Esophagus squamous epithelium (tissue), 5 donors: ENCODE measurements around the gene PTPRQ. TPM values are rescaled to one million over a fixed set of nuclear protein-coding genes. Genes with fewer than 3 reads are reported as not detected.

Source experiments
- DNase-seq: peaks from one replicate; lab custom pipeline; 2025; lab: John Stamatoyannopoulos, UW
- H3K27ac ChIP-seq, 4 donors: fragments of 200-600 bp; sonication (generic); one replicate each; pipeline ENCODE4 v1.5.1; 2016 to 2019; ENCODE audit warnings: mild to moderate bottlenecking in 1 of 4
- H3K27me3 ChIP-seq, 4 donors: fragments of 200-600 bp; sonication (generic); 1 replicate in 3 of 4; 2 replicates in 1 of 4; pipeline versions ENCODE4 v1.5.1 to v1.6.0; 2017 to 2021; ENCODE audit warnings: antibody characterized with exemption in 1 of 4
- H3K36me3 ChIP-seq, 3 donors: fragments of 200-600 bp; sonication (generic); one replicate each; pipeline ENCODE4 v1.5.1; 2016 to 2019
- H3K4me1 ChIP-seq, 3 donors: fragments of 200-600 bp; sonication (generic); one replicate each; pipeline ENCODE4 v1.5.1; 2017 to 2019
- H3K4me3 ChIP-seq, 4 donors: fragments of 200-600 bp; sonication (generic); 1 replicate in 3 of 4; 2 replicates in 1 of 4; pipeline ENCODE4 v1.5.1; 2016 to 2019; ENCODE audit warnings: mild to moderate bottlenecking in 2 of 4, moderate library complexity in 1 of 4
- H3K9me3 ChIP-seq, 3 donors: fragments of 200-600 bp; sonication (generic); one replicate each; pipeline ENCODE4 v1.5.1; 2016 to 2019
- POLR2A ChIP-seq, 4 donors: fragments of 450-650 bp; IDR thresholded peaks; one replicate each; pipeline ENCODE4 v1.6.1; 2017; ENCODE audit warnings: antibody characterized with exemption in 4 of 4, mild to moderate bottlenecking in 4 of 4, moderate library complexity in 3 of 4
- WGBS, 2 donors: methylation state at CpG; one replicate each; pipeline ENCODE4 v1.1.5; 2018; 5-methylcytosine and 5-hydroxymethylcytosine counted together
- intact Hi-C: fragments of 100-400 bp; cut with DNase I; formaldehyde crosslinking; loops from one replicate; pipeline ENCODE4 v1.15.0; 2022
- total RNA-seq, 4 donors: library from RNA; depleted of rRNA; stranded (reverse); fragments of >200 nt; gene quantifications; one replicate each; pipeline ENCODE4 v1.1.0, GENCODE V29; 2016
- TF ChIP-seq, protein P1 (sequence below), 6 experiments: fragments of 450-650 bp in 4 of 6; fragments of 200-600 bp in 2 of 6; sonication (generic) in 2 of 6; IDR thresholded peaks; one replicate each; pipeline ENCODE4 v1.5.1; 2016 to 2019; ENCODE audit warnings: antibody characterized with exemption in 6 of 6, mild to moderate bottlenecking in 4 of 6, moderate library complexity in 4 of 6
- donor health status: DM: yes; HTN: yes; CAD: no.

Gene PTPRQ
- total RNA-seq, 4 donors from 2014 or later = 0.19 to 0.44 (median 0.31) TPM; not detected in 1

DNA sequence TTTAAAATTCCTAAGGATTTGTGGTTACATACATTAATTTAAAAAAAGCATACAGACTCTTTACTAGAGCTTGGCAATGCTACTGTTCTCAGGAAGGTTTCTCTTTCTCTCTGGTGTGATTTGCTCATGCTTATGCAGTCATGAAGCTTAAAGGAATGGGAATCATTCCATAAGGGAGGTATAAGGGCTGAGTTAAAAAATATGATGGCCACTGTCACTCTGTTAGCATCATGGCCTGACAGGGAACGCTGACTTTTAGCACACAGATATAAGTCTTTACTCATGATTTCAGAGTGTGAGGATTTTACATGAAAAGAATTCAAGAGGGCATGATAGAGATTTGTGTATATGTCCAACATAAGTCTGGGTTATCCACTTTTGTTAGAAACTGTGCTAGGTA, 276.5 kb downstream of the PTPRQ start:
- no peak for TF ChIP-seq POLR2A (IDR thresholded peaks at IDR 0.05)
- TF ChIP-seq, protein P1, sequence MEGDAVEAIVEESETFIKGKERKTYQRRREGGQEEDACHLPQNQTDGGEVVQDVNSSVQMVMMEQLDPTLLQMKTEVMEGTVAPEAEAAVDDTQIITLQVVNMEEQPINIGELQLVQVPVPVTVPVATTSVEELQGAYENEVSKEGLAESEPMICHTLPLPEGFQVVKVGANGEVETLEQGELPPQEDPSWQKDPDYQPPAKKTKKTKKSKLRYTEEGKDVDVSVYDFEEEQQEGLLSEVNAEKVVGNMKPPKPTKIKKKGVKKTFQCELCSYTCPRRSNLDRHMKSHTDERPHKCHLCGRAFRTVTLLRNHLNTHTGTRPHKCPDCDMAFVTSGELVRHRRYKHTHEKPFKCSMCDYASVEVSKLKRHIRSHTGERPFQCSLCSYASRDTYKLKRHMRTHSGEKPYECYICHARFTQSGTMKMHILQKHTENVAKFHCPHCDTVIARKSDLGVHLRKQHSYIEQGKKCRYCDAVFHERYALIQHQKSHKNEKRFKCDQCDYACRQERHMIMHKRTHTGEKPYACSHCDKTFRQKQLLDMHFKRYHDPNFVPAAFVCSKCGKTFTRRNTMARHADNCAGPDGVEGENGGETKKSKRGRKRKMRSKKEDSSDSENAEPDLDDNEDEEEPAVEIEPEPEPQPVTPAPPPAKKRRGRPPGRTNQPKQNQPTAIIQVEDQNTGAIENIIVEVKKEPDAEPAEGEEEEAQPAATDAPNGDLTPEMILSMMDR (IDR thresholded peaks at IDR 0.05) = no peak
- Histone ChIP-seq H3K9me3 (no peaks in the 10 kb centered on the region), H3K27me3 (peaks cover 0 to 25% (median 0%) of the 10 kb centered on the region in 4 donors), H3K27ac (no peak overlapping the region), H3K4me3 (no peak overlapping the region), H3K36me3 (no peaks in the 10 kb centered on the region), H3K4me1 (no peaks in the 10 kb centered on the region)
- 70 to 79% methylated on average over 1 of the region's 1 CpG for WGBS, 2 donors
- DNase-seq = no peak
- intact Hi-C loops = no loop called here

DNA sequence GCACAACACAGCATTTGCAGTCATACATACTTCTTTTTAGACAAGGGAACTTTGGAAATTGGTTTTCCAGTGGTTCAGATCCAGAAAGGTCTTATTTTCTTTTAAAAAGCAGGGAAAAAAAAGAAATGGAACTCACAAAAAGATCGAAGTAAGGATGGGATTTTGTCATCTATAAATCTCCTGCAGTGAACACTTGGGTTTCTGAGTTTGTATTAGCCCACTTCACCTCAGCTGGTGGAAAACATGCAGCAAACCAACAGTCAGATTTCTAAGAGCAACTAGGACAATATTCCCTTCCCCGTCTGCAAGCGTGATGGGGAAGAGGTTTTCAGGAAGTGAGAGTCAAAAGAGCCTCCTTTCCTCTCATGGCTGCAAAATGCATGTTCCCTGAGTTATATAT, 277.3 kb downstream of the PTPRQ start:
- H3K36me3 ChIP-seq = no peaks in the 10 kb centered on the region
- 63 to 83% methylated on average over 3 of the region's 3 CpGs for WGBS, 2 donors
- no peak for TF ChIP-seq POLR2A (IDR thresholded peaks at IDR 0.05)
- TF ChIP-seq, protein P1 (IDR thresholded peaks at IDR 0.05) = no peak
- no peak overlapping the region for H3K4me3 ChIP-seq
- intact Hi-C loops = no loop called here
- no peak overlapping the region for H3K27ac ChIP-seq
- peaks cover 0 to 17% (median 0%) of the 10 kb centered on the region in 4 donors for H3K27me3 ChIP-seq
- no peak for DNase-seq
- H3K4me1 ChIP-seq = no peaks in the 10 kb centered on the region
- H3K9me3 ChIP-seq = no peaks in the 10 kb centered on the region
